GM12878 (cell line): Measurements from ENCODE around the gene ZNF248. TPM values are rescaled to one million over a fixed set of nuclear protein-coding genes. Genes with fewer than 3 reads are reported as not detected.

Experiments used
- ATAC-seq: fragments of 200-7000 bp; cut with Tn5 transposase; 3 replicates; pipeline ENCODE4 v1.9.1; 2020; ENCODE audit warnings: mild to moderate bottlenecking, moderate library complexity
- BruUV-seq: library from RNA; stranded (reverse); fragments of 400-500 nt; replicated peaks from 2 replicates; lab custom pipeline; 2021; lab: Mats Ljungman, UMichigan
- CTCF ChIA-PET: fragments of 300-600 bp; sonication (Branson Sonifier 250); formaldehyde crosslinking; extraction: SDS; loops from one replicate; lab custom pipeline; 2021; ENCODE audit warnings: inconsistent platforms; lab: Yijun Ruan, JAX
- POLR2A ChIA-PET: fragments of 350-600 bp; formaldehyde crosslinking; extraction: SDS; loops from one replicate; lab custom pipeline; 2021; ENCODE audit warnings: inconsistent platforms; lab: Charles Lee
- RAD21 ChIA-PET: fragments of 300-600 bp; sonication (Branson Sonifier 250); formaldehyde crosslinking; loops from one replicate; lab custom pipeline; 2023; ENCODE audit warnings: antibody characterized with exemption; ENCODE audit not compliant: unreplicated experiment; lab: Charles Lee
- SMC1A ChIA-PET: fragments of 300-600 bp; sonication (Branson Sonifier 250); formaldehyde crosslinking; loops from one replicate; lab custom pipeline; 2023; ENCODE audit not compliant: unreplicated experiment, uncharacterized antibody; lab: Charles Lee
- DNase-seq: peaks from one replicate; pipeline ENCODE4 v3.0.0-alpha.2; 2011; ENCODE audit warnings: low read depth, low spot score
- FAIRE-seq: peaks from 3 replicates; lab custom pipeline; 2011; peaks lifted over from hg19 to GRCh38; lab: Jason Lieb, UNC
- H2AFZ ChIP-seq: 2 replicates; pipeline ENCODE4 v1.6.0; 2011; ENCODE audit warnings: low read depth, low read length, control low read depth; ENCODE audit not compliant: control insufficient read depth
- H3K27ac ChIP-seq: 2 replicates; pipeline ENCODE4 v1.5.1; 2011; ENCODE audit warnings: control low read depth; ENCODE audit not compliant: control insufficient read depth, insufficient read depth
- H3K27me3 ChIP-seq, 2 experiments: replicated peaks in 1 of 2; 2 replicates each; pipeline versions ENCODE4 v1.6.0 to v1.6.1; 2011; ENCODE audit warnings: low read length in 1 of 2; ENCODE audit not compliant: control insufficient read depth in 2 of 2, insufficient read depth in 2 of 2
- H3K36me3 ChIP-seq, 2 experiments: 2 replicates each; pipeline ENCODE4 v1.5.1; 2011; ENCODE audit warnings: low read length in 1 of 2; ENCODE audit not compliant: control insufficient read depth in 2 of 2, insufficient read depth in 2 of 2
- H3K4me1 ChIP-seq: 2 replicates; pipeline ENCODE4 v1.6.1; 2011; ENCODE audit warnings: mild to moderate bottlenecking, low read length, moderate library complexity, mixed read lengths; ENCODE audit not compliant: control insufficient read depth, insufficient read depth
- H3K4me2 ChIP-seq: 2 replicates; pipeline ENCODE4 v1.6.0; 2011; ENCODE audit warnings: control low read depth; ENCODE audit not compliant: control insufficient read depth, insufficient read depth
- H3K4me3 ChIP-seq: fragments of 200-600 bp; sonication (generic); 2 replicates; pipeline ENCODE4 v1.5.1; 2016
- H3K79me2 ChIP-seq: 2 replicates; pipeline ENCODE4 v1.6.0; 2011; ENCODE audit warnings: low read length; ENCODE audit not compliant: control insufficient read depth, insufficient read depth
- H3K9ac ChIP-seq: 2 replicates; pipeline ENCODE4 v1.8.0; 2011; ENCODE audit warnings: low read length, control low read depth, mixed read lengths; ENCODE audit not compliant: control insufficient read depth, insufficient read depth
- H3K9me3 ChIP-seq: replicated peaks from 3 replicates; pipeline ENCODE4 v1.5.1; 2011; ENCODE audit warnings: mild to moderate bottlenecking, low read length; ENCODE audit not compliant: control insufficient read depth, insufficient read depth
- H4K20me1 ChIP-seq: 2 replicates; pipeline ENCODE4 v1.6.0; 2011; ENCODE audit not compliant: control insufficient read depth, insufficient read depth
- BCL11A ChIP-seq: IDR thresholded peaks from 2 replicates; pipeline ENCODE4 v1.6.1; 2011; ENCODE audit warnings: low read depth, low read length
- CBX5 ChIP-seq: sonication (generic); IDR thresholded peaks from 2 replicates; pipeline ENCODE4 v1.6.1; 2016; ENCODE audit warnings: low read depth, moderate library complexity, mild to moderate bottlenecking, inconsistent platforms
- CHD2 ChIP-seq: IDR thresholded peaks from 2 replicates; pipeline ENCODE4 v1.6.1; 2011; ENCODE audit warnings: low read depth, low read length, improper control_type of control experiment, borderline replicate concordance
- CREM ChIP-seq: IDR thresholded peaks from 2 replicates; pipeline ENCODE4 v1.6.1; 2014; ENCODE audit warnings: antibody characterized with exemption, low read depth
- MEF2A ChIP-seq: IDR thresholded peaks from 2 replicates; pipeline ENCODE4 v1.6.1; 2011; ENCODE audit warnings: low read depth, mild to moderate bottlenecking, low read length, moderate library complexity; ENCODE audit not compliant: insufficient read depth
- MYC ChIP-seq: IDR thresholded peaks from 2 replicates; pipeline ENCODE4 v1.6.1; 2011; ENCODE audit warnings: mild to moderate bottlenecking, low read length, moderate library complexity, inconsistent platforms; ENCODE audit not compliant: insufficient read depth, insufficient replicate concordance, insufficient read length, severe bottlenecking
- NFYB ChIP-seq: IDR thresholded peaks from 2 replicates; pipeline ENCODE4 v1.6.1; 2011; ENCODE audit warnings: low read depth, mild to moderate bottlenecking, low read length, improper control_type of control experiment, moderate library complexity; ENCODE audit not compliant: insufficient read depth
- SPI1 ChIP-seq: IDR thresholded peaks from 2 replicates; pipeline ENCODE4 v1.6.1; 2011; ENCODE audit warnings: low read depth, mild to moderate bottlenecking, low read length, moderate library complexity, borderline replicate concordance; ENCODE audit not compliant: insufficient read depth
- TARDBP ChIP-seq: IDR thresholded peaks from 2 replicates; pipeline ENCODE4 v1.6.1; 2016; ENCODE audit warnings: borderline replicate concordance
- TCF12 ChIP-seq: IDR thresholded peaks from 2 replicates; pipeline ENCODE4 v1.6.1; 2011; ENCODE audit warnings: low read depth, mild to moderate bottlenecking, low read length
- ZNF217 ChIP-seq: fragments of 450-650 bp; IDR thresholded peaks from 2 replicates; pipeline ENCODE4 v1.6.1; 2017; ENCODE audit warnings: antibody characterized with exemption, mild to moderate bottlenecking
- ZZZ3 ChIP-seq: IDR thresholded peaks from 2 replicates; pipeline ENCODE4 v1.6.1; 2011; ENCODE audit warnings: low read depth; ENCODE audit not compliant: control insufficient read depth, insufficient read length
- WGBS: methylation state at CpG from one replicate; pipeline ENCODE4 v1.1.6; 2016; ENCODE audit warnings: low lambda C conversion rate; ENCODE audit not compliant: insufficient replicate concordance, insufficient coverage; ENCODE audit errors: missing lambda C conversion rate; 5-methylcytosine and 5-hydroxymethylcytosine counted together
- in situ Hi-C: fragments of 300-500 bp; cut with MboI; formaldehyde crosslinking; loops from 9 replicates; pipeline ENCODE4 v1.14.3; 2018; ENCODE audit warnings: mixed read lengths
- intact Hi-C: fragments of 100-400 bp; cut with micrococcal nuclease; formaldehyde crosslinking; loops from one replicate; pipeline ENCODE4 v1.14.2; 2022; ENCODE audit not compliant: unreplicated experiment
- polyA plus RNA-seq, 11 experiments: library from polyadenylated mRNA; depleted of rRNA in 4 of 11; unstranded in 6 of 11; stranded (reverse) in 5 of 11; fragments of >200 nt; fragmentation: Nextera tagmentation in 4 of 11; fragmentation: Illumina TruSeq in 1 of 11; extraction: Ambion mirVana in 4 of 11; extraction: Trizol in 1 of 11; gene quantifications; 1 replicate in 1 of 11; 2 replicates in 10 of 11; pipeline versions ENCODE4 v1.2.1 to v1.2.3, GENCODE V29; 2011 to 2016; ENCODE audit warnings: inconsistent platforms in 2 of 11, missing spikeins in 2 of 11, low read depth in 1 of 11
- total RNA-seq, 4 experiments: library from RNA; depleted of rRNA in 3 of 4; stranded (reverse); fragments of >200 nt in 3 of 4; fragmentation: Illumina TruSeq in 1 of 4; extraction: Trizol in 1 of 4; gene quantifications; 2 replicates each; pipeline versions ENCODE4 v1.2.1 to v1.2.3, GENCODE V29; 2013 to 2021
- TF ChIP-seq, protein P1 (sequence below): IDR thresholded peaks from 2 replicates; pipeline ENCODE4 v1.6.1; 2011; ENCODE audit warnings: borderline replicate concordance, low read depth, mild to moderate bottlenecking, moderate library complexity, low read length; ENCODE audit not compliant: insufficient read depth, poor library complexity, severe bottlenecking
- TF ChIP-seq, protein P2 (sequence below): fragments of 450-650 bp; conservative IDR thresholded peaks from 2 replicates; pipeline ENCODE4 v1.6.1; 2017; ENCODE audit warnings: mild to moderate bottlenecking, moderate library complexity

The ZNF248 gene
- total and polyA plus RNA-seq, 10 of the 15 experiments (the other 5 are each of a cell fraction or from before 2014, with no cell fraction given) = 2.0 to 16.3 (median 8.9) TPM

DNA sequence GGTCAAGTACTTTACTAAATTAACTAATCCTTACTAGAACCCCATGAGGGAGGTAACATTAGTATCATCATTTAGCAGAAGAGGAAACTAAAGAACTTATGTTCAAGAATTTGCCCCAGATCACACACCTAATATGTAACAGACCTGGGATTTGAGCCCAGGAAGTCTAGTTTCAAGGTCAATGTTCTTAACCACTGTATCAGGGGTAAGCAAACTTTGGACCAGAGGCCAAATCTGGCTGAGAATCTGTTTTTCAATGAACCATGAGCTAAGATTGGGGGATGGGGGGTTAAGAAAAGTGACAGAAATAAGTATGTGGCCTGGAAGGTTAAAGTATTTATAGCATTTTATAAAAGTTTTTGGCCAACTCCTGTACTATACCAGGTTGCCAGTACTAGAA lies 95.1 kb downstream of the ZNF248 start:
- Histone ChIP-seq H3K4me1 (no peaks in the 10 kb centered on the region), H3K36me3 (no peaks in the 10 kb centered on the region), H3K27me3 (no peaks in the 10 kb centered on the region), H2AFZ (no peak overlapping the region), H3K4me3 (no peak overlapping the region), H4K20me1 (no peaks in the 10 kb centered on the region), H3K9me3 (no peaks in the 10 kb centered on the region; the same call in 2 of the 3 replicates), H3K79me2 (no peaks in the 10 kb centered on the region), H3K27ac (no peak overlapping the region), H3K9ac (no peak overlapping the region), H3K4me2 (no peak overlapping the region)
- RAD21 ChIA-PET = no interaction called here
- POLR2A ChIA-PET = no interaction called here
- ATAC-seq (no peak), DNase-seq (no peak), FAIRE-seq (no peak)
- BruUV-seq = no TSS peak
- in situ Hi-C loops = no loop called here
- CTCF ChIA-PET = no interaction called here
- SMC1A ChIA-PET = no interaction called here
- TF ChIP-seq SPI1 (no peak), CBX5 (no peak), CHD2 (no peak), MEF2A (no peak)
- TF ChIP-seq, protein P1, sequence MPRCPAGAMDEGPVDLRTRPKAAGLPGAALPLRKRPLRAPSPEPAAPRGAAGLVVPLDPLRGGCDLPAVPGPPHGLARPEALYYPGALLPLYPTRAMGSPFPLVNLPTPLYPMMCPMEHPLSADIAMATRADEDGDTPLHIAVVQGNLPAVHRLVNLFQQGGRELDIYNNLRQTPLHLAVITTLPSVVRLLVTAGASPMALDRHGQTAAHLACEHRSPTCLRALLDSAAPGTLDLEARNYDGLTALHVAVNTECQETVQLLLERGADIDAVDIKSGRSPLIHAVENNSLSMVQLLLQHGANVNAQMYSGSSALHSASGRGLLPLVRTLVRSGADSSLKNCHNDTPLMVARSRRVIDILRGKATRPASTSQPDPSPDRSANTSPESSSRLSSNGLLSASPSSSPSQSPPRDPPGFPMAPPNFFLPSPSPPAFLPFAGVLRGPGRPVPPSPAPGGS = no peak
- intact Hi-C loops = no loop called here

DNA sequence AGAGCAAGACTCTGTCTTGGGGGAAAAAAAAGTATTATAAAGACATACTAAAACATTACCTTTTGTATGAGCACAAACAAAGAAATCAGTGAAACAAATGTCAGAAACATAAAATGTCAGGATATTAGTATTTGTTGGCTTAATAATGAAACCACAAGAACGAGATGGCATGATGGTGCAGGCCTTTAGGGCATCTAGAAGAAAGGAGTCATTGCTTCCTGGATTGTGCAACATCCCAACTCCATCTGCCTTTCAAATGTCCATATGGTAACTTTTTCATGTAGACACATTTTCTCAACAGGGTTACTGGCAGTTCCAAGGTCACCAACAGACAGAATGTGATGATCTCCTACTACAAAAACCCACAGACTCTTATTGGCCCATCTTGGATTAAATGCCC lies 96.6 kb downstream of the ZNF248 start:
- no peaks in the 10 kb centered on the region for H3K79me2 ChIP-seq
- ChIA-PET SMC1A (no interaction called here), POLR2A (no interaction called here), CTCF (no interaction called here), RAD21 (no interaction called here)
- no peaks in the 10 kb centered on the region for H3K27me3 ChIP-seq
- no peak overlapping the region for H2AFZ ChIP-seq
- DNase-seq (no peak), FAIRE-seq (no peak), ATAC-seq (no peak)
- H3K36me3 ChIP-seq = no peaks in the 10 kb centered on the region
- no peak overlapping the region for H3K4me3 ChIP-seq
- H3K9me3 ChIP-seq = no peaks in the 10 kb centered on the region; the same call in 2 of the 3 replicates
- no peak overlapping the region for H3K4me2 ChIP-seq
- H3K9ac ChIP-seq = no peak overlapping the region
- intact Hi-C loops = no loop called here
- H3K4me1 ChIP-seq = no peaks in the 10 kb centered on the region
- in situ Hi-C loops = no loop called here
- no peak overlapping the region for H3K27ac ChIP-seq
- no peaks in the 10 kb centered on the region for H4K20me1 ChIP-seq
- no TSS peak for BruUV-seq
- 0% methylated on average over 1 of the region's 1 CpG for WGBS
- TF ChIP-seq TARDBP (no peak), TCF12 (no peak), ZNF217 (no peak), ZZZ3 (no peak), MYC (no peak), BCL11A (no peak), NFYB (no peak), MEF2A (no peak), CREM (no peak)
- TF ChIP-seq, protein P2, sequence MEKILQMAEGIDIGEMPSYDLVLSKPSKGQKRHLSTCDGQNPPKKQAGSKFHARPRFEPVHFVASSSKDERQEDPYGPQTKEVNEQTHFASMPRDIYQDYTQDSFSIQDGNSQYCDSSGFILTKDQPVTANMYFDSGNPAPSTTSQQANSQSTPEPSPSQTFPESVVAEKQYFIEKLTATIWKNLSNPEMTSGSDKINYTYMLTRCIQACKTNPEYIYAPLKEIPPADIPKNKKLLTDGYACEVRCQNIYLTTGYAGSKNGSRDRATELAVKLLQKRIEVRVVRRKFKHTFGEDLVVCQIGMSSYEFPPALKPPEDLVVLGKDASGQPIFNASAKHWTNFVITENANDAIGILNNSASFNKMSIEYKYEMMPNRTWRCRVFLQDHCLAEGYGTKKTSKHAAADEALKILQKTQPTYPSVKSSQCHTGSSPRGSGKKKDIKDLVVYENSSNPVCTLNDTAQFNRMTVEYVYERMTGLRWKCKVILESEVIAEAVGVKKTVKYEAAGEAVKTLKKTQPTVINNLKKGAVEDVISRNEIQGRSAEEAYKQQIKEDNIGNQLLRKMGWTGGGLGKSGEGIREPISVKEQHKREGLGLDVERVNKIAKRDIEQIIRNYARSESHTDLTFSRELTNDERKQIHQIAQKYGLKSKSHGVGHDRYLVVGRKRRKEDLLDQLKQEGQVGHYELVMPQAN = no peak
